Hematopoietic multipotent progenitor cell treated with erythropoietin and hydrocortisone succinate and interleukin-3 and kit ligand, for 4 days (in vitro differentiated cells): ENCODE data around the gene NCAPD2.
"Not testable (repeated sequence)": the region's sequence is repeated elsewhere in the genome, so short reads cannot be mapped to it uniquely, and the experiment has no call there.

Experiments
- DNase-seq: peaks from one replicate; pipeline ENCODE4 v3.0.0-alpha.2; 2015

The NCAPD2 gene

GRCh38 chr12:6494968-6495367 is 1.1 kb downstream of the NCAPD2 start:
- DNase-seq: peak; percentile 20

GRCh38 chr12:6497291-6497690 is 3.4 kb downstream of the NCAPD2 start:
- not testable (repeated sequence) for DNase-seq

GRCh38 chr12:6500466-6500865 is 6.6 kb downstream of the NCAPD2 start:
- DNase-seq: no peak

- no peak for DNase-seq
Measured at GRCh38 chr12:6507102-6507998, 13.4 kb downstream of the NCAPD2 start.

GRCh38 chr12:6508087-6508486 is 14.2 kb downstream of the NCAPD2 start:
- no peak for DNase-seq

GRCh38 chr12:6520186-6520585 is 26.3 kb downstream of the NCAPD2 start:
- no peak for DNase-seq

GRCh38 chr12:6522193-6522592 is 28.3 kb downstream of the NCAPD2 start:
- DNase-seq: no peak

- no peak for DNase-seq
Measured at GRCh38 chr12:6523708-6524107, 29.8 kb downstream of the NCAPD2 start.

GRCh38 chr12:6524648-6525047 is 30.7 kb downstream of the NCAPD2 start:
- no peak for DNase-seq

- no peak for DNase-seq
Measured at GRCh38 chr12:6526201-6526600, 32.3 kb downstream of the NCAPD2 start.

GRCh38 chr12:6526766-6527525 is 33.0 kb downstream of the NCAPD2 start:
- DNase-seq: no peak

- no peak for DNase-seq
Measured at GRCh38 chr12:6527711-6528110, 33.8 kb downstream of the NCAPD2 start.

GRCh38 chr12:6528539-6529235 is 34.8 kb downstream of the NCAPD2 start:
- DNase-seq: no peak

- DNase-seq: no peak
Measured at GRCh38 chr12:6529291-6529737, 35.4 kb downstream of the NCAPD2 start.

GRCh38 chr12:6530576-6531260 is 36.8 kb downstream of the NCAPD2 start:
- no peak for DNase-seq

GRCh38 chr12:6532051-6532926 is 38.4 kb downstream of the NCAPD2 start:
- DNase-seq: peak; percentile 97

GRCh38 chr12:6532927-6533652 is 39.2 kb downstream of the NCAPD2 start:
- DNase-seq: peak; percentile 83

GRCh38 chr12:6533653-6533922 is 39.7 kb downstream of the NCAPD2 start:
- no peak for DNase-seq

- DNase-seq: peak; percentile 99
Measured at GRCh38 chr12:6533923-6534694, 40.2 kb downstream of the NCAPD2 start, which contains the start of gene GAPDH. Gene GAPDH, plus strand, starts transcription at chr12:6534517. Its CDS starts 316 bp downstream, at chr12:6534833.

- DNase-seq: no peak
Measured at GRCh38 chr12:6534695-6534944, 40.7 kb downstream of the NCAPD2 start.
